ENCODE data around the gene SHISA7.

DNA sequence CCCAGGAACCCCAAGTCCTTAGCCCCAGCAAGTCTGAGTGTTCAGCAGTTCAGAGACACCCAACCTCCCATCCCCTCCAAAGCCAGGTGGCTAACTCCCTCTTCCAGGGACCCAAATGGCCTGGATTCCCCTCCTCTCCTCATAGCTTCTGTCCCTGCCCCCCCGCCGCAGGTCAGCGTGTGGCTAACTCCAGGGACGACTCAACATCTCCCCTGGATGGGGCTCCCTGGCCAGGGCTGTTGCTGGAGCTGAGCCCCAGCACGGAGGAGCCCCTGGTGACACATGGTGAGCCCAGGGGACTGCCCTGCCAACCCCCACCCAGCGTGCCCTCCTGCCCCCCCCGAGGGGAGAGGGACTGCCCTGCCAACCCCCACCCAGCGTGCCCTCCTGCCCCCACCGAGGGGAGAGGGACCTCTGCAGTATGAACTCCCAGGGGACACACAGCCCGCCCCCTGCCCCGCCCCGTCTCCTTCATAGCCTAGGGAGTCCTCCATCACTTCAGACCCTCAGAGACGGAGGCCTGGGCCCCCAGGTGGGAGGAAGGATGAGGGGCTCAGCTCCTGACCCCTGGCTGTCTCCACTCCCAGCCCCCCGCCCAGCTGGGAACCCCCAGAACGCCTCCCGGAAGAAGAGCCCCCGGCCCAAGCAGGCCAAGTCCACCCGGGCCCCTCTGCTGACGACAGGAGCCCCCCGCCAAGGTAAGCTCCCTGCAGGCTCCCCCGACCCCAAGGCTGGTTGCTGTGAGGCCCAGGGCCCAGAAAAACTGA is 46.8 kb upstream of the SHISA7 start:
- TF ChIP-seq, protein P1, sequence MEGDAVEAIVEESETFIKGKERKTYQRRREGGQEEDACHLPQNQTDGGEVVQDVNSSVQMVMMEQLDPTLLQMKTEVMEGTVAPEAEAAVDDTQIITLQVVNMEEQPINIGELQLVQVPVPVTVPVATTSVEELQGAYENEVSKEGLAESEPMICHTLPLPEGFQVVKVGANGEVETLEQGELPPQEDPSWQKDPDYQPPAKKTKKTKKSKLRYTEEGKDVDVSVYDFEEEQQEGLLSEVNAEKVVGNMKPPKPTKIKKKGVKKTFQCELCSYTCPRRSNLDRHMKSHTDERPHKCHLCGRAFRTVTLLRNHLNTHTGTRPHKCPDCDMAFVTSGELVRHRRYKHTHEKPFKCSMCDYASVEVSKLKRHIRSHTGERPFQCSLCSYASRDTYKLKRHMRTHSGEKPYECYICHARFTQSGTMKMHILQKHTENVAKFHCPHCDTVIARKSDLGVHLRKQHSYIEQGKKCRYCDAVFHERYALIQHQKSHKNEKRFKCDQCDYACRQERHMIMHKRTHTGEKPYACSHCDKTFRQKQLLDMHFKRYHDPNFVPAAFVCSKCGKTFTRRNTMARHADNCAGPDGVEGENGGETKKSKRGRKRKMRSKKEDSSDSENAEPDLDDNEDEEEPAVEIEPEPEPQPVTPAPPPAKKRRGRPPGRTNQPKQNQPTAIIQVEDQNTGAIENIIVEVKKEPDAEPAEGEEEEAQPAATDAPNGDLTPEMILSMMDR (IDR thresholded peaks at IDR 0.05), result no peak
- no peak for TF ChIP-seq POLR2A (IDR thresholded peaks at IDR 0.05)

Measured in uterus (tissue), 2 donors.